Astrocyte (in vitro differentiated cells and primary cell): ENCODE data around the gene NCAM1.

Source experiments
- EZH2 ChIP-seq: IDR thresholded peaks from 2 replicates; pipeline ENCODE4 v1.6.1; 2012; ENCODE audit warnings: mild to moderate bottlenecking, low read length, inconsistent platforms; ENCODE audit not compliant: insufficient read depth
- TF ChIP-seq, protein P1 (sequence below): IDR thresholded peaks from 2 replicates; pipeline ENCODE4 v1.5.1; 2011; ENCODE audit warnings: low read depth, mild to moderate bottlenecking, inconsistent platforms, low read length, moderate library complexity; ENCODE audit not compliant: insufficient read depth

DNA sequence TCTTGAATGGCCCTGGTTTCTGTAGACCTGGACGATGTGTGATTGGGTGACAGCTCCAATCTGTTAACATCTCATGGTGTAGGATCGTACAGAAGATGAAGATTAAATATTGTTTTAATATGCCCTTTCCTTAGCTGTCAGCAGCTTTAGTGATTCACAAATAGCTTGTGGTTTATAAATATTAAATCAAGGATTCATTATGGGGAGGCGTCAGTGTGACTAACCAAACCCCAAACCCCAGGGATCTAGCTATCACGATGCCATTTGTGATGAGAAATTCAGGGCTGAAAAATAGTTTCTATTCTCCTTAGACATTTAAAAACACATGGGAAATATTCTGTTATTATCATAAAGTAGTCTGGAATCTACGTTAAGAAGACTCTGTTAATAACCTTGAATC lies 73.4 kb downstream of the NCAM1 start:
- TF ChIP-seq, protein P1, sequence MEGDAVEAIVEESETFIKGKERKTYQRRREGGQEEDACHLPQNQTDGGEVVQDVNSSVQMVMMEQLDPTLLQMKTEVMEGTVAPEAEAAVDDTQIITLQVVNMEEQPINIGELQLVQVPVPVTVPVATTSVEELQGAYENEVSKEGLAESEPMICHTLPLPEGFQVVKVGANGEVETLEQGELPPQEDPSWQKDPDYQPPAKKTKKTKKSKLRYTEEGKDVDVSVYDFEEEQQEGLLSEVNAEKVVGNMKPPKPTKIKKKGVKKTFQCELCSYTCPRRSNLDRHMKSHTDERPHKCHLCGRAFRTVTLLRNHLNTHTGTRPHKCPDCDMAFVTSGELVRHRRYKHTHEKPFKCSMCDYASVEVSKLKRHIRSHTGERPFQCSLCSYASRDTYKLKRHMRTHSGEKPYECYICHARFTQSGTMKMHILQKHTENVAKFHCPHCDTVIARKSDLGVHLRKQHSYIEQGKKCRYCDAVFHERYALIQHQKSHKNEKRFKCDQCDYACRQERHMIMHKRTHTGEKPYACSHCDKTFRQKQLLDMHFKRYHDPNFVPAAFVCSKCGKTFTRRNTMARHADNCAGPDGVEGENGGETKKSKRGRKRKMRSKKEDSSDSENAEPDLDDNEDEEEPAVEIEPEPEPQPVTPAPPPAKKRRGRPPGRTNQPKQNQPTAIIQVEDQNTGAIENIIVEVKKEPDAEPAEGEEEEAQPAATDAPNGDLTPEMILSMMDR, result no peak
- no peak for TF ChIP-seq EZH2
